Activated naive CD8-positive, alpha-beta T cell treated with anti-CD3 and anti-CD28 coated beads for 36 hours (primary cell): ENCODE measurements around the gene SKOR1. TPM values are rescaled to one million over a fixed set of nuclear protein-coding genes. Genes with fewer than 3 reads are reported as not detected.

ENCODE experiments used
- DNase-seq: peaks from one replicate; pipeline ENCODE4 v3.0.0; 2021
- H3K27ac Mint-ChIP-seq: one replicate; pipeline ENCODE4 v1.8.0; 2022; ENCODE audit warnings: mild to moderate bottlenecking, moderate library complexity, mixed read lengths
- H3K27me3 Mint-ChIP-seq: one replicate; pipeline ENCODE4 v1.8.0; 2022; ENCODE audit warnings: mild to moderate bottlenecking, mixed read lengths
- H3K36me3 Mint-ChIP-seq: one replicate; pipeline ENCODE4 v1.8.0; 2021; ENCODE audit warnings: mild to moderate bottlenecking, mixed read lengths
- H3K4me1 Mint-ChIP-seq: one replicate; pipeline ENCODE4 v1.8.0; 2021; ENCODE audit warnings: mixed read lengths
- H3K4me3 Mint-ChIP-seq: one replicate; pipeline ENCODE4 v1.8.0; 2022; ENCODE audit warnings: mild to moderate bottlenecking, moderate library complexity, mixed read lengths
- H3K9me3 Mint-ChIP-seq: one replicate; pipeline ENCODE4 v1.8.0; 2022; ENCODE audit warnings: mixed read lengths
- total RNA-seq, 2 experiments: library from RNA; stranded (reverse); gene quantifications; one replicate each; pipeline ENCODE4 v1.2.3, GENCODE V29; 2021

The SKOR1 gene
- total RNA-seq, 2 experiments from 2014 or later, result 0.16 to 0.30 TPM

DNA sequence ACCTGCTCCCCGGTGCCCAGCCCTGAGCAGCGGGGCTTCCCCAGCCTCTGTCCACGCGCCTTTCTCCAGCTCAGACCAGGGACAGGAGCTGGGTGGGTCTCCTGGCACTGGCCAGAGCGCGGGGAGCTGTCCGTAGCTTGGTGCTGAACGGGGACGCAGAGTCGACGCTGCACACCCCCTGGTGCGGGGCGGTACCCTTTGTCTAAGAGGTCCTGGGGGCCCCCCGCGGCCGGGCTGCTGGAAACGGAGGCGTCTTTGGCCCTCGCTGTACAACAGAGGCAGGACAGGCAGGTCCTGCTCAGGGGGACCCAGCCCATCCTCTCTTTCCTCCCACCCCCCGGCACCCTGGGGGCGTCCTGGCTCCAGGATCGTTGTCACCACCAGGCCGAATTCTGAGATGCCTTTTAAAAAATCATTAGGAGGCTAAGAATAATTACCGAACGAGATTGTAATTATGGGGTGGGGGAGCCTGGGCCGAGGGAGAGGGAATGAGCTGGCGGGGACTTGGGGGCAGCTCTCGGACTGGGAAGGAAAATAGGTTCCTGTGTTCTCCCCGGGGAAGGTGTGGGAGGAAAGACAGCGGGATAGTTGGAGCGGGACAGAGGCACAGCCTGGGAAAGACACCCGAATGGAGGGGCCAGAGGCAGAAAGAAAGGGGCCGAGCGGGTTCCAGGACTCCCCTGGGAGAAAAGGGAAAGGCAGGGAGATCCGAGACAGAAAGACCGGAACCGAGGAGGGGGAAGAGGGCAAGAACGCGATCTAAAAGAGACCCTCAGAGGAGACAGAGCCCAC, 4.1 kb upstream of the SKOR1 start:
- Mint-ChIP-seq H3K4me1 (peaks cover 37% of the 10 kb centered on the region), H3K27ac (no peak overlapping the region), H3K9me3 (peaks cover 2% of the 10 kb centered on the region), H3K27me3 (peaks cover 88% of the 10 kb centered on the region), H3K36me3 (peaks cover 3% of the 10 kb centered on the region), H3K4me3 (peak overlapping the region; percentile 5)
- DNase-seq, result no peak

DNA sequence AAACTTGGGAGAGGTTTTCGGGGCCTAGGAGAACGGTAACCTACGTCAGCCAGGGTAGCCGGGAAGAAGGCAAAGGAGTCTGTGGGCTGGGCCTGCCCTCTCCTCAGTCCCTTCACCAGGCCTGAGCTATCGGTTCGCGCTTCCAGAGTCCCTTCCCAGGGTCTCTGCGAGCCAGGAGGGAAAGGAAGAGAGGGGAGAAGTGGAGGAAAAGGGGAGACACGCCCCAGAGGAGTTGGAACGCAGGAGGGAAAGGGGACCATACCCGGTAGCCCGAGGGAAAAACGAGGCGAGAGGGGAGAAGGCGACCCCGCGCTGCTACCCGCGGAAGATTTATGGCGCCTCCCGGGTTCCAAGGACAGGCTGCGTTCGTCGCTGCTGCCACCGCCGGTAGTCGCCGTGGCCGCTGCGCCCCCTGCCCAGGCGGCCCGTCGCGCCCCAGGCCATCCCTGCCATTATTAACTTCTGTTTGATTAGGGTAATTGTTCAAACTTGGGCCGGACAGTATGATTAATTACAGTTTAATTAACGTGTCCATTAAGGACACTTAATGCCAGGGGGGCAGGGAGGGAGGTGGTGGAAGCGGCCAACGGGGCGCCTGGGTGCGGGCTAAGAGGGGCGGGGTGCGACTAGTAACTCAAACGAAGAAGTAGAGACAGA, 3.4 kb upstream of the SKOR1 start:
- no peak for DNase-seq
- H3K9me3 Mint-ChIP-seq, result no peaks in the 10 kb centered on the region
- H3K36me3 Mint-ChIP-seq, result peaks cover 3% of the 10 kb centered on the region
- H3K4me1 Mint-ChIP-seq, result peaks cover 40% of the 10 kb centered on the region
- H3K4me3 Mint-ChIP-seq, result no peak overlapping the region
- H3K27ac Mint-ChIP-seq, result no peak overlapping the region
- peaks cover 87% of the 10 kb centered on the region for H3K27me3 Mint-ChIP-seq

DNA sequence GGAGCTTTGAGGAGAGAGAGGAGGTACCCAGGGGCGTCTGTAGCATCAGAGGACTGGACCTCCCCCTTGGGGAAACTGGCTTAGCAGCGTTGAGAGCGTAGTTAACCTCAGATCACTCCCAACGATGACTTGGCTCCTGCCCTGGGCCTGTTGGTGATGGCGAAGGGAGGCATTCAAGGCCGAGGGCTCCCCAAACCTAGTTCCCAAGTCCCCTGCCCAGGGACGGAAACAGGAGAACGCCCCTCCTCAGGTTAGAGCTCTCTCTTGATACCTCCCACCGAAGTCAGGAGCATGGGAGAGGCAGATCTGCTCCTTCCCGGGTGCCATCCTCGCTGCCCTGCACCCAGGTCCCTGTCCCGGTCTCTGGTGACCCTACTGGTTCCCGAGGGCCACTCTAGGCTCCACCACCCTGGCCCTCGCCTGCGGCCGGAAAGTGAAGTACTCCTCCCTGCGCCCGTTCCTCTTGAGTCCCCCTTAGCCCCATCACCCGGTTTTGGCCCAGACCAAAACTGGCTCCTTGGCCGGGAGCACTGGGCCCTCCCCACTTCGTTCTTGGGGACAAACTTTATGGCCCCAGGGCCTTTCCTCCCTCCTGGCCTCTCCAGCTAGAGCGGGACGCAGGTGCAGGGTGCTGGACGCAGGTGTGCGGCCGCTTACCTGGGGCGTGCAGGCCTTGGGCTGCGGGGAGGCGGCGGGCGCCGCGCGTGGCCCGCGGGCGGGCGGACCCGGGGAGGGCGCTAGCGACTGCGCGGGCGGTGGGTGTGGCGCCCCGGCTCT, 2.6 kb upstream of the SKOR1 start:
- H3K4me1 Mint-ChIP-seq, result peaks cover 40% of the 10 kb centered on the region
- H3K27me3 Mint-ChIP-seq, result peaks cover 79% of the 10 kb centered on the region
- peaks cover 3% of the 10 kb centered on the region for H3K36me3 Mint-ChIP-seq
- no peak overlapping the region for H3K27ac Mint-ChIP-seq
- no peak overlapping the region for H3K4me3 Mint-ChIP-seq
- no peaks in the 10 kb centered on the region for H3K9me3 Mint-ChIP-seq
- no peak for DNase-seq

DNA sequence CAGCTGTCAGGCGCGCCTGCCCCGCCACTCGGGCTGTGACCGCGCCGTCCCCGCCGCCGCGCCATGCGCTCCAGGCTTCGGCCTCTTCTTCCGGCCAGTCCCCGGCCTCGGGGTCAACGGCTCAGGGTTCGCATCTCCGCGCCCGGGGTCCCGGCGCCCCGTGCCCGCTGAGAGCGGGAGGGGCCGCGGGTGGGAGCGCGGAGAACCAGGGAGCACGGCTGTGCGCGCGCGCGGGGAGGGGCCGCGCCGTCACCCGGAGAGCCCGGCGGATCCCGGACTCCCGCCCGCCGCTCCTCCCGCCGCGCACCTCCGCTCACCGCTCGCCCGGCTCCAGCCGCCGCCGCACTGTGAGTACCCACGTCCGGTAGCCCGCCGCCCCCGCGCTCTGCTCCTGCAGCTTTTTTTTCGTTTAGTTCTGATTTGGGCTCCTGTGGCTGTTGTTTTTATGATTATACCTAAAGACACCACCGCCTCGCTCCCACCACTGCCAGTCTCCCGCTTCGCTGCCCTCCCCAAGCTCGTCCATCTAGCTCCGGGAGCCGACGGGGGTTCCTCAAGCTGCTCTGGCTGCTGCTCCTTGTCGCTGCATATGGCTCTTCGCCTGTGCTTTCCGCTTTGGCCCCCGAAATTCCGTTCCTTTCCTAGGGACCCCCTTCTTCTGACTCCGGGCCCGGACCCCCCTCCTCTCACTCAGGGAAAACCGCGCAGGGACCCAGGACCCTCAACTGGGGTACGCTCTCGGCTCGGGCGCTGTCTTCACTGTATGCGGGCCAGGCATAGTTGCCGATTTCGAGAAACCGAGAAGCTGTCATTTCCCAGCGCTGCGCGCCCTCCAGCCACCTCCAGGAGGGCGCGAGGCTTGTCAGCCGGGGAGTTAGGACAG, 1.8 kb upstream of the SKOR1 start:
- peaks cover 42% of the 10 kb centered on the region for H3K4me1 Mint-ChIP-seq
- DNase-seq, result no peak
- no peaks in the 10 kb centered on the region for H3K9me3 Mint-ChIP-seq
- peak overlapping the region; percentile 82 for H3K4me3 Mint-ChIP-seq
- H3K27ac Mint-ChIP-seq, result peak overlapping the region; percentile 8
- peaks cover 79% of the 10 kb centered on the region for H3K27me3 Mint-ChIP-seq
- H3K36me3 Mint-ChIP-seq, result peaks cover 2% of the 10 kb centered on the region

DNA sequence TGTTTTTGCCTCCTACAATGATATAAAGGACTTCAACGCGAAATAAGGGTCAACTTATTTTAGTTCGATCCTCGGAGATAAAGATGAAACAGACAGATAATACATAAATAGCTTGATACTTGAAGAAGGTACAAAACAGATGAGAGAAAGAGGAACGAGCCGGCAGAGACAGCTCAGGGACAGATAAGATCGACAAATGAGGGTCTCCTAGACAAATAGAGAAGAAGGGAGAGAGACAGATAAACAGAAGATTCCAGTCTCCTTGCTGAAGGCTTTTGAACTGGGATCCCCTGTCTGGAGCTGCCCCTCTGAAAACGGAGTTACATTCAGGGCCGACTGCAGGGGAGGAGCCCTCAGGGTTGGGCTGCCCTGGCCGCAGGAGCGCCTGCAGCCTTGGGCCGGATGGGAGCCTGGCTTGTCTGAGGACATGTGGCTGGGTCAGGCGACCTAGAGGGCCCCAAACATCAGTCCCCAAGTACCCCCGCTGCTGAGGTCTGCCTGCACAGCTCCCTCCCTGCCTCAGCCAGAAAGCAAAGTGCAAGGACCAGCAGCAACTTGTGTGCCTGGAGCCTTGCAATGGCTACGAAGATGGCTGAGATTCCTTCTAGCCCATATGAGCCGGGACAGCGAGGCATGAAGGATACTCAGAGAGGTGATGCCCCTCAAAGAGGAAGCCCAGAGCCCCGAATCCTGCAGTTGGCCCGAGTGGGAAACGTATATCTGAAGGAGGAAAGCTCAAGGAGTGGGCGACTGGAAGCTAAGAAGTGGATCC, 926 bp upstream of the SKOR1 start:
- no peaks in the 10 kb centered on the region for H3K9me3 Mint-ChIP-seq
- H3K36me3 Mint-ChIP-seq, result peaks cover 2% of the 10 kb centered on the region
- H3K27ac Mint-ChIP-seq, result no peak overlapping the region
- no peak for DNase-seq
- H3K4me1 Mint-ChIP-seq, result peaks cover 47% of the 10 kb centered on the region
- peak overlapping the region; percentile 82 for H3K4me3 Mint-ChIP-seq
- H3K27me3 Mint-ChIP-seq, result peaks cover 82% of the 10 kb centered on the region

DNA sequence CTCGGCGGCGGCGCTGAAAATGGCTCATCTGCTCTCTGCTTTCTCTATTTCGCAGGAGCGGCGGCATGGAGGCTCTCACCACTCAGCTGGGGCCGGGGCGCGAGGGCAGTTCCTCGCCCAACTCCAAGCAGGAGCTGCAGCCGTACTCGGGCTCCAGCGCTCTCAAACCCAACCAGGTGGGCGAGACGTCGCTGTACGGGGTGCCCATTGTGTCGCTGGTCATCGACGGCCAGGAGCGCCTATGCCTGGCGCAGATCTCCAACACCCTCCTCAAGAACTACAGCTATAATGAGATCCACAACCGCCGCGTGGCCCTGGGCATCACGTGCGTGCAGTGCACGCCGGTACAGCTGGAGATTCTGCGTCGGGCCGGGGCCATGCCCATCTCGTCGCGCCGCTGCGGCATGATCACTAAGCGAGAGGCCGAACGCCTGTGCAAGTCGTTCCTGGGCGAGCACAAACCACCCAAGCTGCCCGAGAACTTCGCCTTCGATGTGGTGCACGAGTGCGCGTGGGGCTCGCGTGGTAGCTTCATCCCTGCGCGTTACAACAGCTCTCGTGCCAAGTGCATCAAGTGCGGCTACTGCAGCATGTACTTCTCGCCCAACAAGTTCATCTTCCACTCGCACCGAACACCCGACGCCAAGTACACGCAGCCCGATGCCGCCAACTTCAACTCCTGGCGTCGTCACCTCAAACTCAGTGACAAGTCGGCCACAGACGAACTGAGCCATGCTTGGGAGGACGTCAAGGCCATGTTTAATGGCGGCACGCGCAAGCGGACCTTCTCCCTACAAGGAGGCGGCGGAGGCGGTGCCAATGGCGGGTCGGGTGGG, 790 bp downstream of the SKOR1 start:
- Mint-ChIP-seq H3K4me3 (peak overlapping the region; percentile 43), H3K36me3 (peaks cover 2% of the 10 kb centered on the region), H3K9me3 (no peaks in the 10 kb centered on the region), H3K27ac (peak overlapping the region; percentile 29), H3K4me1 (peaks cover 43% of the 10 kb centered on the region), H3K27me3 (peaks cover 80% of the 10 kb centered on the region)
- DNase-seq, result no peak

DNA sequence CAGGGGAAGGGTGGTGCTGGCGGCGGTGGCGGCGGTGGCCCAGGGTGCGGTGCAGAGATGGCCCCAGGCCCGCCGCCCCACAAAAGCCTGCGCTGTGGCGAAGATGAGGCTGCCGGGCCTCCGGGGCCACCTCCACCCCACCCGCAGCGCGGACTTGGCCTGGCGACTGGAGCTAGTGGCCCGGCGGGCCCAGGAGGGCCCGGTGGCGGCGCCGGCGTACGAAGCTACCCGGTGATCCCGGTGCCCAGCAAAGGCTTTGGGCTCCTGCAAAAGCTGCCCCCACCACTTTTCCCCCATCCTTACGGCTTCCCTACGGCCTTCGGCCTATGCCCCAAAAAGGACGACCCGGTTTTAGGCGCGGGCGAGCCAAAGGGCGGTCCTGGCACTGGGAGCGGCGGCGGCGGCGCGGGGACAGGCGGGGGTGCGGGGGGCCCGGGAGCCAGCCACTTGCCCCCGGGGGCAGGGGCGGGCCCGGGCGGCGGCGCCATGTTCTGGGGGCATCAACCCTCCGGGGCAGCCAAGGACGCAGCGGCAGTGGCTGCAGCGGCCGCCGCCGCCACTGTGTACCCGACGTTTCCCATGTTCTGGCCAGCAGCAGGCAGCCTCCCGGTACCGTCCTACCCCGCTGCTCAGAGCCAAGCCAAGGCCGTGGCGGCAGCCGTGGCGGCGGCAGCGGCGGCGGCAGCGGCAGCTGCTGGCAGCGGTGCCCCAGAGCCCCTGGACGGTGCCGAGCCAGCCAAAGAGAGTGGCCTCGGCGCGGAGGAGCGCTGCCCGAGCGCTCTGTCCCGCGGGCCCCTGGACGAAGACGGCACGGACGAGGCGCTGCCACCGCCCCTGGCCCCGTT, 1.6 kb downstream of the SKOR1 start:
- DNase-seq, result no peak
- peaks cover 2% of the 10 kb centered on the region for H3K36me3 Mint-ChIP-seq
- no peak overlapping the region for H3K27ac Mint-ChIP-seq
- H3K9me3 Mint-ChIP-seq, result no peaks in the 10 kb centered on the region
- H3K27me3 Mint-ChIP-seq, result peaks cover 80% of the 10 kb centered on the region
- peaks cover 40% of the 10 kb centered on the region for H3K4me1 Mint-ChIP-seq
- H3K4me3 Mint-ChIP-seq, result no peak overlapping the region

DNA sequence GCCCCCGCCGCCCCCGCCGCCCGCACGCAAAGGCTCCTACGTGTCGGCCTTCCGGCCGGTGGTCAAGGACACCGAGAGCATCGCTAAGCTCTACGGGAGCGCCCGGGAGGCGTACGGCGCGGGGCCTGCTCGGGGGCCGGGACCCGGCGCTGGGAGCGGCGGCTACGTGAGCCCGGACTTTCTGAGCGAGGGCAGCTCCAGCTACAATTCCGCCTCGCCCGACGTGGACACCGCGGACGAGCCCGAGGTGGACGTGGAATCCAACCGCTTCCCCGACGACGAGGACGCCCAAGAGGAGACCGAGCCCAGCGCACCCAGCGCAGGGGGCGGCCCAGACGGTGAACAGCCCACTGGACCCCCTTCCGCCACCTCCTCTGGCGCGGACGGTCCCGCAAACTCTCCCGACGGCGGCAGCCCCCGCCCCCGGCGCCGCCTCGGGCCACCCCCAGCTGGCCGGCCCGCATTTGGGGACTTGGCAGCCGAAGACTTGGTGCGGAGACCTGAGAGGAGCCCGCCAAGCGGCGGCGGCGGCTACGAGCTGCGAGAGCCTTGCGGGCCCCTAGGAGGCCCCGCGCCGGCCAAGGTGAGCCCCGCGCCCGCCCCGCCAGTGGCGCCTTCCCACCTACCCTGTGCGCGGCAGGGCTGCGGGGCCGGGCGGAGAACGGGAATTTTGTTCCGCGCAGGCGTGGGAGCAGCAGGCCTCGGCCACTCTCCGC, 2.4 kb downstream of the SKOR1 start:
- peaks cover 2% of the 10 kb centered on the region for H3K36me3 Mint-ChIP-seq
- no peak overlapping the region for H3K27ac Mint-ChIP-seq
- H3K4me1 Mint-ChIP-seq, result peaks cover 33% of the 10 kb centered on the region
- no peak for DNase-seq
- no peak overlapping the region for H3K4me3 Mint-ChIP-seq
- H3K9me3 Mint-ChIP-seq, result no peaks in the 10 kb centered on the region
- H3K27me3 Mint-ChIP-seq, result peaks cover 80% of the 10 kb centered on the region

DNA sequence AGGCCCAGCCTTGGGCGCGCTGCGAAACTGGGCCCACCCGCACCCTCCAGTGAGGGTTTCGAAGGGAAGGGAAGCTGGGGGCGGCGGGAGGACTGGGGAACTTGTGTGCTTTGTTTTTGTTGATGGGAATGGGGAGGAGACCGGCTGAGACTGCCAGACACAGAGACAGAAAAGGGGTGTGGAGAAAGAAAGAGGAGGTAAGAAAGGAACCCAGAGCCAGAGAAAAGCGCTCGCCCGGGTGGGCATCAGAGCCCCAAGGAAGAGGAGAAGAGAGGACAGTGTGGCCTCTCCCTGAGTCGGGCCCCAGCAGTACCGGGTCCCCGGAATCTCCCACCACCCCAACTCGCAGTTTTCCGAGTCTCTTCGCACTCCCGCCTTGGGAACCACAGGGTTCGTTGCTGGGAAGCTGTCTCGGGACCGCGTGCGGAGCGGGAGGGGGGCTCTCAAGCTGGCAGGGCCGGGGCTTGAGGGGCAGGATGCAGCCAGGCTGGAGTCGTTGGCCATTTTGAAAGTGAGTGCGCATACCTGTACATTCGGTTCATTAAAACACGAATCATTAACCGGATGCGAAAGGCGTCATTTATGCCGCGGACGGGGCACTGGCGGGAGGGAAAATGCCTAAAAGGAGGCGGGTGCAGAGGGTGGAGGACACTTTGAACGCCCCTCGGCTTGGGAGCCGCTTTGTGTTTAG, 3.1 kb downstream of the SKOR1 start:
- no peak overlapping the region for H3K27ac Mint-ChIP-seq
- peaks cover 37% of the 10 kb centered on the region for H3K4me1 Mint-ChIP-seq
- peak overlapping the region; percentile 29 for H3K4me3 Mint-ChIP-seq

DNA sequence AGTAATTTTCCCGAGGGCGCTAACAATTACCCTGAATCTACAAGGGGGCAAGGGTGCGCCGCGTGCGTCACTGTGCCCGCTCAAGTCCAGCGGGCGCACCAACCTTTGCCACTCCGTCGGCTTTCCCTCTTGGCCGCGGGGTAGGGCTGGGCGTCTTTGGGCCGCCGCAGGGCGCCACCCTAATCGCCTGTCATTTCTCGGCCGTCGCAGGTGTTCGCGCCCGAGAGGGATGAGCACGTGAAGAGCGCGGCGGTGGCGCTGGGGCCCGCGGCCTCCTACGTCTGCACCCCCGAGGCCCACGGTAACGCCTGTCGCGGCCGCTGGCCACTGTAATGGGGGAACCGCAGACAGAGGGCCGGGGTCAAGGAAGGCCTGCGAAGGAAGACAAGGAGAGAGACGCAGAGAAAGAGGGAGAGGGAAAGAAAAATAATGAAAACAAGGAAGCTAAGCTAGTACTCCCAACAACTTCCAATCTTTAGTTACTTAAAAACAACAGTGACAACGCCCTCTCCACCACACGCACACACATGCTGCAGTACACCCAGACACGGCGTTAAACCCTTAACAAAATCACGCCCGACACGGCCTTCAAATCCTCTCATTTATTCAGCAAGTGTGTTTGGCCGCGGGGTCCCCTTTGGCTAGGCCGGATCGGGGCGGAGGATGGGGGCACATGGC, 3.8 kb downstream of the SKOR1 start:
- Mint-ChIP-seq H3K4me3 (peak overlapping the region; percentile 8), H3K27ac (no peak overlapping the region), H3K27me3 (peaks cover 84% of the 10 kb centered on the region), H3K4me1 (peaks cover 37% of the 10 kb centered on the region), H3K36me3 (no peaks in the 10 kb centered on the region), H3K9me3 (no peaks in the 10 kb centered on the region)
- no peak for DNase-seq

More for the DNA sequence above, 3.1 kb downstream of the SKOR1 start:
- H3K27me3 Mint-ChIP-seq, result peaks cover 84% of the 10 kb centered on the region
- H3K9me3 Mint-ChIP-seq, result no peaks in the 10 kb centered on the region
- H3K36me3 Mint-ChIP-seq, result peaks cover 2% of the 10 kb centered on the region
- DNase-seq, result no peak
